Fibroblast of mammary gland (primary cell): ENCODE results near the gene LHFPL3.
"Not testable (repeated sequence)": the region's sequence is repeated elsewhere in the genome, so short reads cannot be mapped to it uniquely, and the experiment has no call there.

Source experiments
- DNase-seq: peaks from one replicate; pipeline ENCODE4 v3.0.0-alpha.2; 2010; ENCODE audit warnings: low read depth
- H3K4me3 ChIP-seq: 2 replicates; pipeline ENCODE4 v1.5.1; 2011; ENCODE audit warnings: low read depth, mild to moderate bottlenecking, low read length, moderate library complexity; ENCODE audit not compliant: control insufficient read depth
- CTCF ChIP-seq: conservative IDR thresholded peaks from 2 replicates; pipeline ENCODE4 v1.5.1; 2011; ENCODE audit warnings: low read depth, low read length, inconsistent platforms; ENCODE audit not compliant: control insufficient read depth, insufficient read depth

The LHFPL3 gene

GRCh38 chr7:104934665-104935064 lies 606.3 kb downstream of the LHFPL3 start:
- DNase-seq: no peak
- H3K4me3 ChIP-seq: no peak overlapping the region
- no peak for TF ChIP-seq CTCF

- TF ChIP-seq CTCF: no peak
- no peak for DNase-seq
- H3K4me3 ChIP-seq: no peak overlapping the region
Measured at GRCh38 chr7:104935276-104935675, 606.9 kb downstream of the LHFPL3 start.

GRCh38 chr7:104936546-104936945 lies 608.1 kb downstream of the LHFPL3 start:
- DNase-seq: no peak
- no peak for TF ChIP-seq CTCF
- H3K4me3 ChIP-seq: no peak overlapping the region

GRCh38 chr7:104937489-104937888 lies 609.1 kb downstream of the LHFPL3 start:
- DNase-seq, H3K4me3 ChIP-seq: not testable (repeated sequence)

- no peak overlapping the region for H3K4me3 ChIP-seq
- TF ChIP-seq CTCF: no peak
- DNase-seq: no peak
Measured at GRCh38 chr7:104938741-104939390, 610.5 kb downstream of the LHFPL3 start.

- no peak overlapping the region for H3K4me3 ChIP-seq
- no peak for DNase-seq
- no peak for TF ChIP-seq CTCF
Measured at GRCh38 chr7:104940023-104940710, 611.8 kb downstream of the LHFPL3 start.

- TF ChIP-seq CTCF: no peak
- no peak for DNase-seq
- no peak overlapping the region for H3K4me3 ChIP-seq
Measured at GRCh38 chr7:104943502-104944343, 615.3 kb downstream of the LHFPL3 start.
